K562 (cell line): ENCODE measurements around the gene CBX8. TPM values are rescaled to one million over a fixed set of nuclear protein-coding genes. Genes with fewer than 3 reads are reported as not detected.

Experiments
- ATAC-seq: fragments of 200-7000 bp; cut with Tn5 transposase; 3 replicates; pipeline ENCODE4 v1.9.1; 2020; ENCODE audit warnings: moderate library complexity
- BruUV-seq: library from RNA; stranded (reverse); fragments of 400-500 nt; replicated peaks from 2 replicates; lab custom pipeline; 2021; lab: Mats Ljungman, UMichigan
- CTCF ChIA-PET: fragments of 300-600 bp; formaldehyde crosslinking; extraction: SDS; loops from one replicate; lab custom pipeline; 2021; ENCODE audit warnings: low intra/inter-chr PET ratio; lab: Yijun Ruan, JAX
- POLR2A ChIA-PET: fragments of 300-600, 350-650 bp; sonication (Branson Sonifier 250); formaldehyde crosslinking; extraction: SDS; loops from one replicate; lab custom pipeline; 2021; ENCODE audit warnings: antibody characterized with exemption, inconsistent platforms; lab: Yijun Ruan, JAX
- DNase-seq, 4 experiments: peaks; one replicate each; pipeline versions ENCODE4 v3.0.0 to v3.0.0-alpha.2; 2011 to 2018; ENCODE audit warnings: low spot score in 3 of 4, mixed read lengths in 3 of 4; ENCODE audit errors: extremely low read depth in 1 of 4
- FAIRE-seq: peaks from 2 replicates; lab custom pipeline; 2011; peaks lifted over from hg19 to GRCh38; lab: Jason Lieb, UNC
- H2AFZ ChIP-seq: 2 replicates; pipeline ENCODE4 v1.6.0; 2011; ENCODE audit warnings: low read depth, low read length, control low read depth, inconsistent platforms
- H3K27ac ChIP-seq: fragments of 200-600 bp; 3 replicates; pipeline ENCODE4 v1.8.0; 2011; ENCODE audit warnings: low read depth, mild to moderate bottlenecking, control low read depth, inconsistent platforms, low read length, moderate library complexity, mixed read lengths; ENCODE audit errors: extremely low read depth
- H3K27me3 ChIP-seq, 2 experiments: fragments of 300-600 bp in 1 of 2; 2 replicates in 1 of 2; 3 replicates in 1 of 2; pipeline versions ENCODE4 v1.6.0 to v1.8.0; 2011; ENCODE audit warnings: inconsistent platforms in 2 of 2, low read length in 2 of 2, mild to moderate bottlenecking in 1 of 2, mixed read lengths in 1 of 2, moderate library complexity in 1 of 2; ENCODE audit not compliant: control insufficient read depth in 2 of 2, insufficient read depth in 2 of 2
- H3K36me3 ChIP-seq: fragments of 300-600 bp; 3 replicates; pipeline ENCODE4 v1.8.0; 2011; ENCODE audit warnings: mild to moderate bottlenecking, low read length, inconsistent platforms; ENCODE audit not compliant: control insufficient read depth, insufficient read depth
- H3K4me1 ChIP-seq, 2 experiments: fragments of 200-600 bp in 1 of 2; replicated peaks in 1 of 2; 2 replicates in 1 of 2; 3 replicates in 1 of 2; pipeline versions ENCODE4 v1.5.1 to v1.8.0; 2011; ENCODE audit warnings: inconsistent platforms in 2 of 2, low read length in 2 of 2, mild to moderate bottlenecking in 1 of 2, mixed read lengths in 1 of 2, moderate library complexity in 1 of 2; ENCODE audit not compliant: control insufficient read depth in 2 of 2, insufficient read depth in 2 of 2
- H3K4me2 ChIP-seq: 2 replicates; pipeline ENCODE4 v1.6.1; 2011; ENCODE audit warnings: low read length, control low read depth, inconsistent platforms, mixed read lengths; ENCODE audit not compliant: insufficient read depth
- H3K4me3 ChIP-seq: fragments of 200-600 bp; sonication (generic), shearing (Covaris generic); 2 replicates; pipeline ENCODE4 v1.5.1; 2016; ENCODE audit warnings: control low read depth, inconsistent platforms
- H3K79me2 ChIP-seq: fragments of 200-600 bp; 3 replicates; pipeline ENCODE4 v1.8.0; 2011; ENCODE audit warnings: low read length, inconsistent platforms; ENCODE audit not compliant: control insufficient read depth, insufficient read depth
- H3K9ac ChIP-seq, 2 experiments: 2 replicates each; pipeline versions ENCODE4 v1.6.0 to v1.6.1; 2011; ENCODE audit warnings: low read depth in 2 of 2, low read length in 2 of 2, control low read depth in 1 of 2, inconsistent platforms in 1 of 2, mild to moderate bottlenecking in 1 of 2, mixed read lengths in 1 of 2; ENCODE audit not compliant: insufficient read depth in 1 of 2
- H3K9me1 ChIP-seq: one replicate; pipeline ENCODE4 v1.6.0; 2011; ENCODE audit warnings: inconsistent platforms, mild to moderate bottlenecking, low read length, moderate library complexity; ENCODE audit not compliant: control insufficient read depth, insufficient read depth
- H3K9me3 ChIP-seq: replicated peaks from 2 replicates; pipeline ENCODE4 v1.5.1; 2011; ENCODE audit warnings: low read depth, low read length, inconsistent platforms; ENCODE audit not compliant: control insufficient read depth, insufficient read depth
- H4K20me1 ChIP-seq: replicated peaks from 2 replicates; pipeline ENCODE4 v1.6.1; 2011; ENCODE audit warnings: low read length, inconsistent platforms, mixed read lengths; ENCODE audit not compliant: control insufficient read depth, insufficient read depth
- BMI1 ChIP-seq: fragments of 150-350 bp; IDR thresholded peaks from 2 replicates; pipeline ENCODE4 v1.6.1; 2014; ENCODE audit warnings: low read length
- CBFA2T2 ChIP-seq: fragments of 450-650 bp; conservative IDR thresholded peaks from 2 replicates; pipeline ENCODE4 v1.6.1; 2017; ENCODE audit warnings: mild to moderate bottlenecking
- ESRRB ChIP-seq: fragments of 250-450 bp; sonication (Bioruptor Pico); IDR thresholded peaks from 2 replicates; pipeline ENCODE4 v1.5.0; 2020; ENCODE audit warnings: mild to moderate bottlenecking, moderate library complexity, borderline replicate concordance
- FOXA1 ChIP-seq: fragments of 450-650 bp; IDR thresholded peaks from 2 replicates; pipeline ENCODE4 v1.6.1; 2016; ENCODE audit warnings: mild to moderate bottlenecking, borderline replicate concordance
- HDAC6 ChIP-seq: IDR thresholded peaks from 2 replicates; pipeline ENCODE4 v1.6.1; 2012; ENCODE audit warnings: low read depth, mild to moderate bottlenecking, control low read depth, inconsistent platforms, low read length, moderate library complexity
- HIVEP1 ChIP-seq: fragments of 250-450 bp; sonication (Bioruptor Pico); IDR thresholded peaks from 2 replicates; pipeline ENCODE4 v1.4.0; 2020; ENCODE audit warnings: mild to moderate bottlenecking
- KLF13 ChIP-seq: fragments of 450-650 bp; IDR thresholded peaks from 2 replicates; pipeline ENCODE4 v1.6.1; 2016; ENCODE audit warnings: missing genetic modification characterization, low read depth, mild to moderate bottlenecking, missing compliant biosample characterization, moderate library complexity, borderline replicate concordance
- PHB ChIP-seq: fragments of 250-450 bp; sonication (Bioruptor Pico); IDR thresholded peaks from 2 replicates; pipeline ENCODE4 v1.5.0; 2021
- PML ChIP-seq: IDR thresholded peaks from 2 replicates; pipeline ENCODE4 v1.6.1; 2012; ENCODE audit warnings: low read length, inconsistent platforms
- RFX5 ChIP-seq: IDR thresholded peaks from 2 replicates; pipeline ENCODE4 v1.6.1; 2011; ENCODE audit warnings: low read depth, mild to moderate bottlenecking, improper control_type of control experiment, low read length
- SETDB1 ChIP-seq: IDR thresholded peaks from one replicate; pipeline ENCODE4 v1.6.1; 2012; ENCODE audit warnings: low read length, control low read depth, inconsistent platforms
- THRAP3 ChIP-seq: fragments of 450-650 bp; IDR thresholded peaks from 2 replicates; pipeline ENCODE4 v1.6.1; 2016; ENCODE audit warnings: mild to moderate bottlenecking, inconsistent platforms, borderline replicate concordance
- TOE1 ChIP-seq, 2 experiments: fragments of 450-650 bp in 1 of 2; sonication (generic) in 1 of 2; formaldehyde crosslinking in 1 of 2; IDR thresholded peaks; 2 replicates each; pipeline versions ENCODE4 v1.7.1 to v1.8.0; 2016 to 2022; ENCODE audit warnings: borderline replicate concordance in 2 of 2, mild to moderate bottlenecking in 2 of 2, antibody characterized with exemption in 1 of 2, inconsistent platforms in 1 of 2, low read depth in 1 of 2, missing genetic modification reagents in 1 of 2, moderate library complexity in 1 of 2
- ZBTB7A ChIP-seq: IDR thresholded peaks from 2 replicates; pipeline ENCODE4 v1.6.1; 2011; ENCODE audit warnings: low read depth, mild to moderate bottlenecking, low read length, moderate library complexity, borderline replicate concordance; ENCODE audit not compliant: control insufficient read depth
- WGBS: fragments of 100-300 bp; shearing (Covaris generic); methylation state at CpG from one replicate; pipeline ENCODE4 v1.1.6; 2016; ENCODE audit warnings: low coverage, mixed read lengths; ENCODE audit not compliant: insufficient coverage; ENCODE audit errors: missing lambda C conversion rate; 5-methylcytosine and 5-hydroxymethylcytosine counted together
- in situ Hi-C: fragments of 300-500 bp; cut with MboI; formaldehyde crosslinking; loops from 4 replicates; pipeline ENCODE4 v1.15.0; 2018; ENCODE audit warnings: inconsistent platforms, mixed read lengths
- intact Hi-C: fragments of 100-400 bp; cut with micrococcal nuclease; formaldehyde crosslinking; loops from 2 replicates; pipeline ENCODE4 v1.14.2; 2022
- polyA plus RNA-seq, 8 experiments: library from polyadenylated mRNA; depleted of rRNA in 4 of 8; stranded (reverse) in 5 of 8; unstranded in 3 of 8; fragments of >200 nt; fragmentation: Nextera tagmentation in 2 of 8; fragmentation: Illumina TruSeq in 1 of 8; extraction: Ambion mirVana in 2 of 8; extraction: Trizol in 1 of 8; gene quantifications; 2 replicates each; pipeline versions ENCODE4 v1.2.1 to v1.2.3, GENCODE V29; 2011 to 2014; ENCODE audit warnings: inconsistent platforms in 1 of 8, missing spikeins in 1 of 8
- total RNA-seq, 7 experiments: library from RNA; depleted of rRNA in 6 of 7; stranded (reverse); fragments of >200 nt in 6 of 7; fragmentation: Illumina TruSeq in 2 of 7; extraction: Trizol in 2 of 7; gene quantifications; 2 replicates each; pipeline versions ENCODE4 v1.2.1 to v1.2.3, GENCODE V29; 2011 to 2021; ENCODE audit warnings: low replicate concordance in 1 of 7
- TF ChIP-seq, protein P1 (sequence below): sonication (generic); formaldehyde crosslinking; IDR thresholded peaks from 2 replicates; pipeline ENCODE4 v1.8.1; 2023; ENCODE audit warnings: mild to moderate bottlenecking, missing genetic modification reagents

The CBX8 gene
- total and polyA plus RNA-seq, 9 of the 15 experiments (the other 6 are each of a cell fraction or from before 2014, with no cell fraction given): 0.08 to 11.9 (median 2.6) TPM

DNA sequence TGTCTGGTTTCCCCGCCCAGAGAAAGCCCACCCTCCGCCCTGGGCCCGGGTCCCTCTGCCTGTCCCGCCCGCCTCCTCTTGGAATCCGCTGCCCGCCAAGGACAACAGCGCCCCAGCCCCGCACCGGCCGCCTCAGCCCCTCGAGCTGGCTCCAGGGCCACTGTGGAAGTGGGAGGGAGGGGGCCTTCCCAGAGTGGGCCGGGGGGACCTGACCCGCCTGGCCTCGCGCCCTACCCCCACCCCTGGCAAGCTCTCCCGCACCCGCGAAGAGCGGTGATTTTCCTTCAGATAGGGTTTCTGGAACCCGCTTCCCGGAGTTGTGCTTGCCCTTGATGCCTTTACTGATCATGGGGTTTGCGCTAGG is 2.3 kb upstream of the CBX8 start:
- H3K9me3 ChIP-seq: peaks cover 3% of the 10 kb centered on the region
- TF ChIP-seq PML: no peak
- TF ChIP-seq ESRRB: no peak
- TF ChIP-seq THRAP3: no peak
- no peak for TF ChIP-seq BMI1
- TF ChIP-seq TOE1 (IDR thresholded peaks at IDR 0.05; ENCODE audit: borderline replicate concordance): no peak
- no peak for TF ChIP-seq TOE1 (CRISPR knock-in tag; IDR thresholded peaks at IDR 0.05; ENCODE audit: borderline replicate concordance, low read depth)
- TF ChIP-seq HDAC6: no peak
- TF ChIP-seq KLF13 (tag): no peak
- TF ChIP-seq FOXA1: no peak
- no peak for TF ChIP-seq HIVEP1 (CRISPR knock-in tag)
- TF ChIP-seq RFX5: no peak
- no peak for TF ChIP-seq PHB (CRISPR knock-in tag)
- TF ChIP-seq, protein P1, sequence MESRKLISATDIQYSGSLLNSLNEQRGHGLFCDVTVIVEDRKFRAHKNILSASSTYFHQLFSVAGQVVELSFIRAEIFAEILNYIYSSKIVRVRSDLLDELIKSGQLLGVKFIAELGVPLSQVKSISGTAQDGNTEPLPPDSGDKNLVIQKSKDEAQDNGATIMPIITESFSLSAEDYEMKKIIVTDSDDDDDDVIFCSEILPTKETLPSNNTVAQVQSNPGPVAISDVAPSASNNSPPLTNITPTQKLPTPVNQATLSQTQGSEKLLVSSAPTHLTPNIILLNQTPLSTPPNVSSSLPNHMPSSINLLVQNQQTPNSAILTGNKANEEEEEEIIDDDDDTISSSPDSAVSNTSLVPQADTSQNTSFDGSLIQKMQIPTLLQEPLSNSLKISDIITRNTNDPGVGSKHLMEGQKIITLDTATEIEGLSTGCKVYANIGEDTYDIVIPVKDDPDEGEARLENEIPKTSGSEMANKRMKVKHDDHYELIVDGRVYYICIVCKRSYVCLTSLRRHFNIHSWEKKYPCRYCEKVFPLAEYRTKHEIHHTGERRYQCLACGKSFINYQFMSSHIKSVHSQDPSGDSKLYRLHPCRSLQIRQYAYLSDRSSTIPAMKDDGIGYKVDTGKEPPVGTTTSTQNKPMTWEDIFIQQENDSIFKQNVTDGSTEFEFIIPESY (CRISPR knock-in tag): peak; percentile 53; the same call in 1 of the 2 replicates
- no peak for TF ChIP-seq SETDB1
- TF ChIP-seq CBFA2T2: no peak
- TF ChIP-seq ZBTB7A: 0 out of 2 replicates have a peak, but pooled peaks have one; percentile 2
- H3K4me3 ChIP-seq: no peak overlapping the region
- POLR2A ChIA-PET: interaction anchor here (0.8 to 1.7 kb wide), 6 partner anchors 9 to 41 kb away, joined by 3 to 9 read pairs (median 4); partner anchors contain the start of gene CBX4
- no peaks in the 10 kb centered on the region for H3K9me1 ChIP-seq
- H3K27me3 ChIP-seq: no peaks in the 10 kb centered on the region
- FAIRE-seq: no peak
- ATAC-seq: no peak
- CTCF ChIA-PET: no interaction called here
- no peak overlapping the region for H3K27ac ChIP-seq
- H3K36me3 ChIP-seq: peaks cover 15% of the 10 kb centered on the region; the same call in 2 of the 3 replicates
- no peak overlapping the region for H3K4me2 ChIP-seq
- no peak overlapping the region for H2AFZ ChIP-seq
- H3K4me1 ChIP-seq: peaks cover 33 to 84% of the 10 kb centered on the region in 2 experiments
- H3K9ac ChIP-seq: no peak overlapping the region
- DNase-seq: no peak
- no TSS peak for BruUV-seq
- H4K20me1 ChIP-seq: no peaks in the 10 kb centered on the region
- WGBS: 96% methylated on average over 5 of the region's 23 CpGs
- H3K79me2 ChIP-seq: peaks cover 20% of the 10 kb centered on the region
- intact Hi-C loops (loop anchor here (5.0 kb wide), 1 partner anchor 38 kb away; the partner anchor contains the start of gene CBX4), in situ Hi-C loops (no loop called here)
